Gastrocnemius medialis (tissue), 4 donors: ENCODE results near the gene CCM2. TPM values are rescaled to one million over a fixed set of nuclear protein-coding genes. Genes with fewer than 3 reads are reported as not detected.

Experiments used
- ATAC-seq, 2 donors: fragments of 150-250 bp; one replicate each; pipeline ENCODE4 v1.9.1; 2016
- DNase-seq, 2 donors: peaks; one replicate each; pipeline ENCODE4 v3.0.0-alpha.2; 2019
- H3K27ac ChIP-seq, 4 donors: fragments of 200-600 bp; sonication (generic); 1 replicate in 1 of 4; 2 replicates in 3 of 4; pipeline ENCODE4 v1.5.1; 2016 to 2018; ENCODE audit warnings: mild to moderate bottlenecking in 2 of 4, moderate library complexity in 1 of 4
- H3K27me3 ChIP-seq, 3 donors: fragments of 200-600 bp; sonication (generic) in 2 of 3; 1 replicate in 1 of 3; 2 replicates in 2 of 3; pipeline versions ENCODE4 v1.5.1 to v1.6.0; 2016 to 2019; ENCODE audit warnings: mild to moderate bottlenecking in 1 of 3, moderate library complexity in 1 of 3
- H3K36me3 ChIP-seq, 2 donors: fragments of 200-600 bp; sonication (generic) in 1 of 2; one replicate each; pipeline ENCODE4 v1.5.1; 2017 to 2018
- H3K4me1 ChIP-seq, 2 donors: fragments of 200-600 bp; sonication (generic) in 1 of 2; one replicate each; pipeline ENCODE4 v1.5.1; 2016 to 2017; ENCODE audit warnings: mild to moderate bottlenecking in 2 of 2
- H3K4me3 ChIP-seq, 4 donors: fragments of 200-600 bp; sonication (generic) in 3 of 4; 1 replicate in 1 of 4; 2 replicates in 3 of 4; pipeline ENCODE4 v1.5.1; 2016 to 2019; ENCODE audit warnings: mild to moderate bottlenecking in 2 of 4
- H3K9me3 ChIP-seq, 3 donors: fragments of 200-600 bp; sonication (generic) in 2 of 3; 1 replicate in 1 of 3; 2 replicates in 2 of 3; pipeline ENCODE4 v1.5.1; 2016 to 2019
- CTCF ChIP-seq, 5 experiments: fragments of 450-650 bp in 3 of 5; fragments of 200-600 bp in 2 of 5; sonication (generic) in 2 of 5; IDR thresholded peaks in 4 of 5; conservative IDR thresholded peaks in 1 of 5; 1 replicate in 4 of 5; 2 replicates in 1 of 5; pipeline ENCODE4 v1.5.1; 2016 to 2019; ENCODE audit warnings: antibody characterized with exemption in 5 of 5, mild to moderate bottlenecking in 3 of 5, moderate library complexity in 3 of 5
- POLR2A ChIP-seq, 2 donors: fragments of 450-650 bp; IDR thresholded peaks; one replicate each; pipeline ENCODE4 v1.6.1; 2017; ENCODE audit warnings: antibody characterized with exemption in 2 of 2, mild to moderate bottlenecking in 2 of 2, moderate library complexity in 2 of 2
- in situ Hi-C, 4 donors: fragments of 200-750 bp; cut with MboI; loops; one replicate each; pipeline versions ENCODE4 v1.15.0 to v1.8.0; 2017; ENCODE audit warnings: low sequenced_read_pairs in 4 of 4
- intact Hi-C: fragments of 100-400 bp; cut with DNase I; formaldehyde crosslinking; loops from one replicate; pipeline ENCODE4 v1.15.1; 2023; ENCODE audit warnings: low total_unique reads
- total RNA-seq, 4 donors: library from RNA; depleted of rRNA; stranded (reverse); fragments of >200 nt; gene quantifications; one replicate each; pipeline versions ENCODE4 v1.1.0 to v1.2.3, GENCODE V29; 2016

Gene CCM2
- total RNA-seq, 4 donors from 2014 or later = 37.7 to 61.8 (median 47.4) TPM

GRCh38 chr7:45015313-45015712, 15.3 kb downstream of the CCM2 start:
- no peaks in the 10 kb centered on the region for H3K27me3 ChIP-seq
- DNase-seq (no peak), ATAC-seq (no peak)
- H3K4me3 ChIP-seq = no peak overlapping the region
- H3K4me1 ChIP-seq = peaks cover 6 to 7% of the 10 kb centered on the region in 2 donors
- no peaks in the 10 kb centered on the region for H3K9me3 ChIP-seq
- H3K27ac ChIP-seq = no peak overlapping the region
- in situ Hi-C loops (no loop called here), intact Hi-C loops (no loop called here)
- TF ChIP-seq CTCF (IDR thresholded peaks at IDR 0.05 in 4 of 5, conservative IDR thresholded peaks at IDR 0.05 in 1 of 5) = no peak
- TF ChIP-seq POLR2A (IDR thresholded peaks at IDR 0.05) = no peak
- H3K36me3 ChIP-seq = no peaks in the 10 kb centered on the region

GRCh38 chr7:45017253-45017652, 17.3 kb downstream of the CCM2 start:
- ATAC-seq (no peak), DNase-seq (no peak)
- in situ Hi-C loops = no loop called here
- Histone ChIP-seq H3K36me3 (no peaks in the 10 kb centered on the region), H3K9me3 (no peaks in the 10 kb centered on the region), H3K27ac (no peak overlapping the region), H3K4me3 (no peak overlapping the region), H3K4me1 (peaks cover 7 to 9% of the 10 kb centered on the region in 2 donors), H3K27me3 (no peaks in the 10 kb centered on the region)
- intact Hi-C loops = no loop called here
- no peak for TF ChIP-seq POLR2A (IDR thresholded peaks at IDR 0.05)
- no peak for TF ChIP-seq CTCF (IDR thresholded peaks at IDR 0.05 in 4 of 5, conservative IDR thresholded peaks at IDR 0.05 in 1 of 5)

GRCh38 chr7:45020915-45021314, 20.9 kb downstream of the CCM2 start:
- no peak overlapping the region for H3K27ac ChIP-seq
- intact Hi-C loops = no loop called here
- peaks cover 7 to 9% of the 10 kb centered on the region in 2 donors for H3K4me1 ChIP-seq
- ATAC-seq (no peak), DNase-seq (no peak)
- TF ChIP-seq CTCF (IDR thresholded peaks at IDR 0.05 in 4 of 5, conservative IDR thresholded peaks at IDR 0.05 in 1 of 5) = no peak
- no peak for TF ChIP-seq POLR2A (IDR thresholded peaks at IDR 0.05)
- H3K27me3 ChIP-seq = no peaks in the 10 kb centered on the region
- no peak overlapping the region for H3K4me3 ChIP-seq
- no peaks in the 10 kb centered on the region for H3K9me3 ChIP-seq
- no peaks in the 10 kb centered on the region for H3K36me3 ChIP-seq
- in situ Hi-C loops = no loop called here

GRCh38 chr7:45021604-45022296, 21.7 kb downstream of the CCM2 start:
- Histone ChIP-seq H3K9me3 (no peaks in the 10 kb centered on the region), H3K36me3 (no peaks in the 10 kb centered on the region), H3K4me1 (peaks cover 7 to 9% of the 10 kb centered on the region in 2 donors), H3K4me3 (no peak overlapping the region), H3K27ac (no peak overlapping the region), H3K27me3 (no peaks in the 10 kb centered on the region)
- intact Hi-C loops = no loop called here
- no peak for DNase-seq
- ATAC-seq = no peak
- in situ Hi-C loops = no loop called here
- TF ChIP-seq CTCF (IDR thresholded peaks at IDR 0.05 in 4 of 5, conservative IDR thresholded peaks at IDR 0.05 in 1 of 5) (no peak), POLR2A (IDR thresholded peaks at IDR 0.05) (no peak)
